SK-N-MC (cell line): Measurements from ENCODE around the gene CCR5AS.

ENCODE experiments used
- DNase-seq: peaks from one replicate; pipeline ENCODE4 v3.0.0-alpha.2; 2011; ENCODE audit warnings: low read depth, low spot score
- H3K27ac ChIP-seq: fragments of 200-600 bp; sonication (generic); 2 replicates; pipeline ENCODE4 v1.5.1; 2016; ENCODE audit warnings: mixed run types
- H3K36me3 ChIP-seq: fragments of 200-600 bp; sonication (generic); 2 replicates; pipeline ENCODE4 v1.6.1; 2017; ENCODE audit warnings: antibody characterized with exemption, low read length, mixed read lengths; ENCODE audit not compliant: insufficient read depth
- H3K4me3 ChIP-seq: fragments of 200-600 bp; sonication (generic); 2 replicates; pipeline ENCODE4 v1.5.1; 2016
- H3K9ac ChIP-seq: fragments of 200-600 bp; sonication (generic); 2 replicates; pipeline ENCODE4 v1.8.0; 2017; ENCODE audit warnings: mixed run types, mixed read lengths; ENCODE audit not compliant: insufficient read length
- H3K9me3 ChIP-seq: fragments of 200-600 bp; sonication (generic); 2 replicates; pipeline ENCODE4 v1.6.1; 2017; ENCODE audit warnings: low read depth, mild to moderate bottlenecking, antibody characterized with exemption, low read length, moderate library complexity, mixed read lengths
- EZH2 ChIP-seq: fragments of 200-600 bp; sonication (generic); IDR thresholded peaks from one replicate; pipeline ENCODE4 v1.6.1; 2017; ENCODE audit warnings: antibody characterized with exemption
- FOXP2 ChIP-seq: optimal IDR thresholded peaks from 2 replicates; pipeline ENCODE3; 2011; ENCODE audit warnings: mild to moderate bottlenecking, moderate library complexity; ENCODE audit not compliant: insufficient read depth; ENCODE audit errors: extremely low read length, control extremely low read depth
- POLR2AphosphoS5 ChIP-seq: IDR thresholded peaks from 2 replicates; pipeline ENCODE4 v1.6.1; 2012; ENCODE audit warnings: mild to moderate bottlenecking, low read depth, low read length, borderline replicate concordance

CCR5AS gene

DNA sequence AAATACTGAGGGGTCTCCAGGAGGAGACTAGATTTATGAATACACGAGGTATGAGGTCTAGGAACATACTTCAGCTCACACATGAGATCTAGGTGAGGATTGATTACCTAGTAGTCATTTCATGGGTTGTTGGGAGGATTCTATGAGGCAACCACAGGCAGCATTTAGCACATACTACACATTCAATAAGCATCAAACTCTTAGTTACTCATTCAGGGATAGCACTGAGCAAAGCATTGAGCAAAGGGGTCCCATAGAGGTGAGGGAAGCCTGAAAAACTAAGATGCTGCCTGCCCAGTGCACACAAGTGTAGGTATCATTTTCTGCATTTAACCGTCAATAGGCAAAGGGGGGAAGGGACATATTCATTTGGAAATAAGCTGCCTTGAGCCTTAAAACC is 31.6 kb downstream of the CCR5AS start:
- TF ChIP-seq EZH2 (no peak), FOXP2 (no peak)
- Histone ChIP-seq H3K9me3 (no peaks in the 10 kb centered on the region), H3K4me3 (no peak overlapping the region), H3K9ac (no peak overlapping the region), H3K27ac (no peak overlapping the region), H3K36me3 (no peaks in the 10 kb centered on the region)
- DNase-seq = no peak

DNA sequence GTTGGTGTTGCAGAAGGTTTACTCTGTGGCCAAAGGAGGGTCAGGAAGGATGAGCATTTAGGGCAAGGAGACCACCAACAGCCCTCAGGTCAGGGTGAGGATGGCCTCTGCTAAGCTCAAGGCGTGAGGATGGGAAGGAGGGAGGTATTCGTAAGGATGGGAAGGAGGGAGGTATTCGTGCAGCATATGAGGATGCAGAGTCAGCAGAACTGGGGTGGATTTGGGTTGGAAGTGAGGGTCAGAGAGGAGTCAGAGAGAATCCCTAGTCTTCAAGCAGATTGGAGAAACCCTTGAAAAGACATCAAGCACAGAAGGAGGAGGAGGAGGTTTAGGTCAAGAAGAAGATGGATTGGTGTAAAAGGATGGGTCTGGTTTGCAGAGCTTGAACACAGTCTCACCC is 32.1 kb downstream of the CCR5AS start:
- no peak for DNase-seq
- no peak overlapping the region for H3K9ac ChIP-seq
- no peak overlapping the region for H3K27ac ChIP-seq
- H3K36me3 ChIP-seq = no peaks in the 10 kb centered on the region
- no peaks in the 10 kb centered on the region for H3K9me3 ChIP-seq
- TF ChIP-seq EZH2 (no peak), FOXP2 (no peak), POLR2AphosphoS5 (no peak)
- H3K4me3 ChIP-seq = no peak overlapping the region

GRCh38 chr3:46372492-46373359 is 34.1 kb downstream of the CCR5AS start:
- Histone ChIP-seq H3K27ac (no peak overlapping the region), H3K36me3 (no peaks in the 10 kb centered on the region), H3K9ac (no peak overlapping the region), H3K9me3 (no peaks in the 10 kb centered on the region), H3K4me3 (no peak overlapping the region)
- DNase-seq = no peak
- TF ChIP-seq POLR2AphosphoS5 = no peak
- no peak for TF ChIP-seq EZH2
- no peak for TF ChIP-seq FOXP2

DNA sequence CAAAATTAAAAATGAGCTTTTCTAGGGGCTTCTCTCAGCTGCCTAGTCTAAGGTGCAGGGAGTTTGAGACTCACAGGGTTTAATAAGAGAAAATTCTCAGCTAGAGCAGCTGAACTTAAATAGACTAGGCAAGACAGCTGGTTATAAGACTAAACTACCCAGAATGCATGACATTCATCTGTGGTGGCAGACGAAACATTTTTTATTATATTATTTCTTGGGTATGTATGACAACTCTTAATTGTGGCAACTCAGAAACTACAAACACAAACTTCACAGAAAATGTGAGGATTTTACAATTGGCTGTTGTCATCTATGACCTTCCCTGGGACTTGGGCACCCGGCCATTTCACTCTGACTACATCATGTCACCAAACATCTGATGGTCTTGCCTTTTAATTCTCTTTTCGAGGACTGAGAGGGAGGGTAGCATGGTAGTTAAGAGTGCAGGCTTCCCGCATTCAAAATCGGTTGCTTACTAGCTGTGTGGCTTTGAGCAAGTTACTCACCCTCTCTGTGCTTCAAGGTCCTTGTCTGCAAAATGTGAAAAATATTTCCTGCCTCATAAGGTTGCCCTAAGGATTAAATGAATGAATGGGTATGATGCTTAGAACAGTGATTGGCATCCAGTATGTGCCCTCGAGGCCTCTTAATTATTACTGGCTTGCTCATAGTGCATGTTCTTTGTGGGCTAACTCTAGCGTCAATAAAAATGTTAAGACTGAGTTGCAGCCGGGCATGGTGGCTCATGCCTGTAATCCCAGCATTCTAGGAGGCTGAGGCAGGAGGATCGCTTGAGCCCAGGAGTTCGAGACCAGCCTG is 35.1 kb downstream of the CCR5AS start:
- Histone ChIP-seq H3K36me3 (no peaks in the 10 kb centered on the region), H3K27ac (no peak overlapping the region), H3K9me3 (no peaks in the 10 kb centered on the region), H3K4me3 (no peak overlapping the region), H3K9ac (no peak overlapping the region)
- no peak for DNase-seq
- TF ChIP-seq EZH2 (no peak), FOXP2 (no peak), POLR2AphosphoS5 (no peak)

GRCh38 chr3:46370839-46371518 is 35.9 kb downstream of the CCR5AS start, which contains the start of gene CCR5:
Gene CCR5 (plus strand): TSS chr3:46370946. CDS start chr3:46372903, 1,957 bp downstream.
- Histone ChIP-seq H3K27ac (no peak within 1 kb of the TSS), H3K4me3 (no peak within 1 kb of the TSS), H3K9ac (no peak within 1 kb of the TSS), H3K36me3 (no peaks in the 10 kb centered on the region), H3K9me3 (no peaks in the 10 kb centered on the region)
- no peak for DNase-seq
- TF ChIP-seq FOXP2 (no peak), POLR2AphosphoS5 (no peak), EZH2 (no peak)

GRCh38 chr3:46369675-46370132 is 37.2 kb downstream of the CCR5AS start:
- Histone ChIP-seq H3K9ac (no peak overlapping the region), H3K9me3 (no peaks in the 10 kb centered on the region), H3K36me3 (no peaks in the 10 kb centered on the region), H3K27ac (no peak overlapping the region), H3K4me3 (no peak overlapping the region)
- DNase-seq = no peak
- TF ChIP-seq POLR2AphosphoS5 (no peak), EZH2 (no peak), FOXP2 (no peak)

DNA sequence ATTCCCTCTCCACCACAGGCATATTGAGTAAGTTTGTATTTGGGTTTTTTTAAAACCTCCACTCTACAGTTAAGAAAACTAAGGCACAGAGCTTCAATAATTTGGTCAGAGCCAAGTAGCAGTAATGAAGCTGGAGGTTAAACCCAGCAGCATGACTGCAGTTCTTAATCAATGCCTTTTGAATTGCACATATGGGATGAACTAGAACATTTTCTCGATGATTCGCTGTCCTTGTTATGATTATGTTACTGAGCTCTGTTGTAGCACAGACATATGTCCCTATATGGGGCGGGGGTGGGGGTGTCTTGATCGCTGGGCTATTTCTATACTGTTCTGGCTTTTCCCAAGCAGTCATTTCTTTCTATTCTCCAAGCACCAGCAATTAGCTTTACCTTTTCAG is 37.7 kb downstream of the CCR5AS start:
- H3K9ac ChIP-seq = no peak overlapping the region

GRCh38 chr3:46368569-46368968 is 38.3 kb downstream of the CCR5AS start:
- no peak overlapping the region for H3K4me3 ChIP-seq
- H3K9me3 ChIP-seq = no peaks in the 10 kb centered on the region
- no peak overlapping the region for H3K9ac ChIP-seq
- no peak for DNase-seq
- no peak for TF ChIP-seq EZH2
- TF ChIP-seq POLR2AphosphoS5 = no peak
- no peak for TF ChIP-seq FOXP2
- no peak overlapping the region for H3K27ac ChIP-seq
- H3K36me3 ChIP-seq = no peaks in the 10 kb centered on the region

More for the DNA sequence above, 37.7 kb downstream of the CCR5AS start:
- H3K9me3 ChIP-seq = no peaks in the 10 kb centered on the region
- H3K27ac ChIP-seq = no peak overlapping the region
- no peak overlapping the region for H3K4me3 ChIP-seq
- DNase-seq = no peak
- no peaks in the 10 kb centered on the region for H3K36me3 ChIP-seq
- TF ChIP-seq FOXP2 = no peak
- TF ChIP-seq POLR2AphosphoS5 = no peak
- no peak for TF ChIP-seq EZH2
